Measurements from ENCODE around the gene EN2. TPM values are rescaled to one million over a fixed set of nuclear protein-coding genes. Genes with fewer than 3 reads are reported as not detected.

Gene EN2
- total RNA-seq, 2 donors from 2014 or later = 0.08 to 0.15 TPM

- ATAC-seq (no peak), DNase-seq (no peak)
- intact Hi-C loops (cut with DNase I) = no loop called here
Observed at GRCh38 chr7:155449008-155449868, 8.7 kb upstream of the EN2 start.

GRCh38 chr7:155449869-155450557 is 7.9 kb upstream of the EN2 start:
- DNase-seq = no peak
- ATAC-seq = no peak
- intact Hi-C loops (cut with DNase I) = no loop called here

GRCh38 chr7:155450558-155450969 is 7.4 kb upstream of the EN2 start:
- ATAC-seq (no peak), DNase-seq (no peak)
- intact Hi-C loops (cut with DNase I) = no loop called here

- intact Hi-C loops (cut with DNase I) = no loop called here
- no peak for ATAC-seq
- DNase-seq = no peak
Observed at GRCh38 chr7:155450970-155451801, 6.7 kb upstream of the EN2 start.

- intact Hi-C loops (cut with DNase I) = no loop called here
- DNase-seq = no peak
- ATAC-seq = no peak
Observed at GRCh38 chr7:155451840-155452239, 6.1 kb upstream of the EN2 start.

GRCh38 chr7:155452505-155453295 is 5.2 kb upstream of the EN2 start:
- no peak for ATAC-seq
- intact Hi-C loops (cut with DNase I) = no loop called here

GRCh38 chr7:155453296-155454182 is 4.4 kb upstream of the EN2 start:
- intact Hi-C loops (cut with DNase I) = no loop called here
- ATAC-seq (no peak), DNase-seq (no peak)

More at GRCh38 chr7:155452505-155453295, 5.2 kb upstream of the EN2 start:
- no peak for DNase-seq

- ATAC-seq (no peak), DNase-seq (no peak)
- intact Hi-C loops (cut with DNase I) = no loop called here
Observed at GRCh38 chr7:155454183-155455112, 3.5 kb upstream of the EN2 start.

- intact Hi-C loops (cut with DNase I) = no loop called here
- DNase-seq (no peak), ATAC-seq (no peak)
Observed at GRCh38 chr7:155455132-155455693, 2.7 kb upstream of the EN2 start.

- DNase-seq = no peak
- ATAC-seq = no peak
- intact Hi-C loops (cut with DNase I) = no loop called here
Observed at GRCh38 chr7:155455776-155456737, 1.9 kb upstream of the EN2 start.

GRCh38 chr7:155456738-155457543 is 988 bp upstream of the EN2 start:
- DNase-seq = peak; percentile 77
- intact Hi-C loops (cut with DNase I) = no loop called here

GRCh38 chr7:155457544-155458110 is 302 bp upstream of the EN2 start:
- intact Hi-C loops (cut with DNase I) = no loop called here
- ATAC-seq = peak; percentile 25 to 45
- no peak for DNase-seq

More at GRCh38 chr7:155456738-155457543, 988 bp upstream of the EN2 start:
- ATAC-seq = peak; percentile 84 to 90

GRCh38 chr7:155458878-155459699 is 1.2 kb downstream of the EN2 start:
- DNase-seq (no peak), ATAC-seq (no peak)
- intact Hi-C loops (cut with DNase I) = no loop called here

Measured in left cardiac atrium (tissue), 4 donors.